ENCODE data around the gene PPFIA2. TPM values are rescaled to one million over a fixed set of nuclear protein-coding genes. Genes with fewer than 3 reads are reported as not detected.
"Not testable (repeated sequence)": the region's sequence is repeated elsewhere in the genome, so short reads cannot be mapped to it uniquely, and the experiment has no call there.

The PPFIA2 gene
- total RNA-seq, 1 experiment from 2014 or later, result 10.2 TPM

GRCh38 chr12:81718616-81719015 lies 40.5 kb downstream of the PPFIA2 start:
- H3K4me3 ChIP-seq, result no peak overlapping the region
- no peaks in the 10 kb centered on the region for H3K36me3 ChIP-seq
- DNase-seq, result no peak
- no peaks in the 10 kb centered on the region for H3K27me3 ChIP-seq
- no peaks in the 10 kb centered on the region for H3K4me1 ChIP-seq
- no peak overlapping the region for H3K27ac ChIP-seq
- no peaks in the 10 kb centered on the region for H3K9me3 ChIP-seq (replicated peaks)

DNA sequence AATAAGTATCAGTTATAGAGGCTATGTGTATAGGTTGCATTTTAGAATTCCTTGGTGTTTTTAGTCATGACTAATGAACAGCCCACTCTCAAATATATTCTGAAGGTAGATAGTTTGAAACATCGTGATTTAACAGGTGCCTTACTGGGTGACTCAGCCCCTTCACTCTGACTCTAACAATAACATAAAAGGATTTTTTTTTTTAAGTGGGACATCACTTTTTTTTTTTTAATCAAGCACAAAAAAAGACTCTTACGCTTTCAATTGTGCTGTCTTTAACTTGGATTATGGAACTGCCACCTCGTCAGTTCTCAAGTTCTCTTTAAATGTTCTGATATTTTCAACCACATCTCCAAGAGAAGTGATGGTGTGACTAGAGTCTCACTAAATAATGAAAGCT lies 46.6 kb downstream of the PPFIA2 start:
- Histone ChIP-seq H3K4me3 (no peak overlapping the region), H3K4me1 (no peaks in the 10 kb centered on the region), H3K27ac (no peak overlapping the region), H3K27me3 (no peaks in the 10 kb centered on the region), H3K36me3 (no peaks in the 10 kb centered on the region), H3K9me3 (replicated peaks) (no peaks in the 10 kb centered on the region)
- DNase-seq, result no peak

- no peak overlapping the region for H3K4me3 ChIP-seq
- no peaks in the 10 kb centered on the region for H3K4me1 ChIP-seq
- H3K27ac ChIP-seq, result no peak overlapping the region
- no peaks in the 10 kb centered on the region for H3K36me3 ChIP-seq
- no peaks in the 10 kb centered on the region for H3K27me3 ChIP-seq
- no peak for DNase-seq
- H3K9me3 ChIP-seq (replicated peaks), result no peaks in the 10 kb centered on the region
Observed at GRCh38 chr12:81705586-81705985, 53.6 kb downstream of the PPFIA2 start.

GRCh38 chr12:81699551-81699950 lies 59.6 kb downstream of the PPFIA2 start:
- H3K36me3 ChIP-seq, result no peaks in the 10 kb centered on the region
- DNase-seq, result no peak
- H3K27me3 ChIP-seq, result no peaks in the 10 kb centered on the region
- no peak overlapping the region for H3K27ac ChIP-seq
- no peaks in the 10 kb centered on the region for H3K4me1 ChIP-seq
- no peak overlapping the region for H3K4me3 ChIP-seq
- H3K9me3 ChIP-seq (replicated peaks), result no peaks in the 10 kb centered on the region

DNA sequence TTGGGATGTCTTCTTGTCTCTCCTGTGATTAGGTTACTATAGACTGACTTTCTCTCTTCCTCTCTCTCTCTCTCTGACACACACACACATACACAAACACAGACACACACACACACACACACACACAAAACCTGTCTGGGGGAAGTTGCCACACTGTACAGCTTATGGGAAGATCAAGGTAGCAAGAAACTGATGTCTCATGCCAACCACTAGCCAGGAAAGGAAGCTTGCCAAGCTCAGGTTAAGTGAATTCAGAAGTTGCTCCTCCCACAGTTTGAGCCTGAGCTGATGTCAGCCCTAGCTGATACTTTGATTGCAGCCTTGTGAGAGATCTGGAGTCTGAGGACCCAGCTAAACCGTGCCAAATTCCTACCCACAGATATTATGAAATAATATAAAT lies 67.1 kb downstream of the PPFIA2 start:
- no peaks in the 10 kb centered on the region for H3K9me3 ChIP-seq (replicated peaks)
- no peak for DNase-seq
- H3K4me1 ChIP-seq, result no peaks in the 10 kb centered on the region

GRCh38 chr12:81683881-81684280 lies 75.3 kb downstream of the PPFIA2 start:
- H3K27me3 ChIP-seq, result no peaks in the 10 kb centered on the region
- no peak overlapping the region for H3K27ac ChIP-seq
- no peaks in the 10 kb centered on the region for H3K4me1 ChIP-seq
- DNase-seq, result no peak
- no peaks in the 10 kb centered on the region for H3K9me3 ChIP-seq (replicated peaks)
- no peak overlapping the region for H3K4me3 ChIP-seq
- no peaks in the 10 kb centered on the region for H3K36me3 ChIP-seq

More for the DNA sequence above, 67.1 kb downstream of the PPFIA2 start:
- no peaks in the 10 kb centered on the region for H3K36me3 ChIP-seq
- H3K4me3 ChIP-seq, result no peak overlapping the region
- no peaks in the 10 kb centered on the region for H3K27me3 ChIP-seq
- H3K27ac ChIP-seq, result no peak overlapping the region

DNA sequence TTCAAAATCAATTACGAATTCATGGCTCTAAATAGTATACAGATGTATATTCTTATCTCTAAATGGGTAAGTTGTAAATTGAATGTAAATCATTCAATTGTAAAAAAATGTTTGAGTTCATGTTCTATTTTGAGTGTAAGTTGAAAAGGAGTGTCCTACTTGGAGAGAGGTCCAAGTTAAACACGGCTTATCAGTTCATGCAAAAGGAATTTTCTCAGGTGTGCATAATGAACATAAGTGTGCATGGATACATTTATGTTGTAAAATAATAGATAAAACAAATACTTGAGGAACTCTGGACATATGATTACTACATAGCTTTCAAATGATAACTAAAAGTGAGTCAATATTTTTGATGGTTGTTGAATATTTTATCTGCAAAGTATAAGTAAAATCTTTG lies 79.5 kb downstream of the PPFIA2 start:
- no peak for DNase-seq

DNA sequence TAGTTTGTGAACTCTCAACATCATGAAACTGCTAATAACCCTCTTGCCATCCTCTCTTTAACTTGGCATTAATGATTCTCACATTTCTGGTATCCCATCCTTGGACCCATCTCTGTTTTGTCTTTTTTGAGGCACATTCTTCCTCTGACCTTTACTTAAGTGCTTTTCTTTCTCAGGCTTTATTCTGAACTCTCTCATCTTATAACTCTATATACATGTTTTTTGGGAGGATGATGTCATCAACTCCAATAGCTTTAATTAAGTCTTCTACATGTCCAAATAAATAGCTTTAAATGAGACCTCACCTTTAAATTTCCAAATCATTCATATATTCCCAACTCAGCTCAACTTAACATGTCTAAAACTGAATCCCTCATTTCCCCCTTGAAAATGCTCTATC lies 88.4 kb downstream of the PPFIA2 start:
- Histone ChIP-seq H3K27ac (no peak overlapping the region), H3K9me3 (replicated peaks) (peaks cover 8% of the 10 kb centered on the region; the same call in 1 of the 2 replicates), H3K27me3 (no peaks in the 10 kb centered on the region), H3K36me3 (no peaks in the 10 kb centered on the region), H3K4me3 (no peak overlapping the region), H3K4me1 (peaks cover 5% of the 10 kb centered on the region; the same call in 1 of the 2 replicates)
- DNase-seq, result no peak

More for the DNA sequence above, 79.5 kb downstream of the PPFIA2 start:
- Histone ChIP-seq H3K9me3 (replicated peaks) (no peaks in the 10 kb centered on the region), H3K4me1 (no peaks in the 10 kb centered on the region), H3K36me3 (no peaks in the 10 kb centered on the region), H3K4me3 (no peak overlapping the region), H3K27ac (no peak overlapping the region), H3K27me3 (no peaks in the 10 kb centered on the region)

- no peaks in the 10 kb centered on the region for H3K27me3 ChIP-seq
- DNase-seq, result peak; percentile 42 to 57
Observed at GRCh38 chr12:81668475-81668874, 90.7 kb downstream of the PPFIA2 start.

GRCh38 chr12:81659310-81659709 lies 99.8 kb downstream of the PPFIA2 start:
- H3K4me3 ChIP-seq; H3K27me3 ChIP-seq; H3K9me3 ChIP-seq (replicated peaks); DNase-seq; H3K27ac ChIP-seq; H3K36me3 ChIP-seq; H3K4me1 ChIP-seq: not testable (repeated sequence)

More at GRCh38 chr12:81668475-81668874, 90.7 kb downstream of the PPFIA2 start:
- no peaks in the 10 kb centered on the region for H3K36me3 ChIP-seq
- peaks cover 8% of the 10 kb centered on the region; the same call in 1 of the 2 replicates for H3K9me3 ChIP-seq (replicated peaks)
- H3K4me3 ChIP-seq, result no peak overlapping the region
- H3K27ac ChIP-seq, result no peak overlapping the region
- H3K4me1 ChIP-seq, result peaks cover 5% of the 10 kb centered on the region; the same call in 1 of the 2 replicates

GRCh38 chr12:81644503-81644902 lies 114.6 kb downstream of the PPFIA2 start:
- H3K4me1 ChIP-seq, result no peaks in the 10 kb centered on the region
- no peaks in the 10 kb centered on the region for H3K9me3 ChIP-seq (replicated peaks)
- no peak overlapping the region for H3K27ac ChIP-seq
- no peaks in the 10 kb centered on the region; the same call in 1 of the 2 replicates for H3K36me3 ChIP-seq
- DNase-seq, result peak in 1 of 2 experiments; percentile 58
- H3K4me3 ChIP-seq, result no peak overlapping the region
- no peaks in the 10 kb centered on the region for H3K27me3 ChIP-seq

DNA sequence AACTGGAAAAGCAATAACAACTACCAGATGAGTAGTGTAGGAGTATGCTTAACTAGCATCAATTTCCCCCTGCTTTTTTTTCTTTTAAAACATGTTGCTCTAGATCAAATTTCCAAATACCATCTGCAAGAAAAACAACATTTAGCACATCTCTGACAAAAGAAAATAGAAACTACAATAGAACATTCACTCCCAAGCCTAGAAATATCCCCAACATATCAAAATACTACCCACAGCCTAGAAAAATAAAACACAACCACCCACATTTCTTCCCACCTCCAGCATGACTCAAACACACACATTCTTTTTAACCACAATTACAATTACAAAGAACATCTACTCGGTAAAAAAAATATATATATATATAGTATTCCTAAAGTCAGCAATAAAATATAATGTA lies 120.0 kb downstream of the PPFIA2 start:
- no peaks in the 10 kb centered on the region for H3K9me3 ChIP-seq (replicated peaks)
- DNase-seq, result no peak
- no peaks in the 10 kb centered on the region for H3K4me1 ChIP-seq
- H3K36me3 ChIP-seq, result no peaks in the 10 kb centered on the region
- no peaks in the 10 kb centered on the region for H3K27me3 ChIP-seq
- no peak overlapping the region for H3K4me3 ChIP-seq
- H3K27ac ChIP-seq, result no peak overlapping the region

DNA sequence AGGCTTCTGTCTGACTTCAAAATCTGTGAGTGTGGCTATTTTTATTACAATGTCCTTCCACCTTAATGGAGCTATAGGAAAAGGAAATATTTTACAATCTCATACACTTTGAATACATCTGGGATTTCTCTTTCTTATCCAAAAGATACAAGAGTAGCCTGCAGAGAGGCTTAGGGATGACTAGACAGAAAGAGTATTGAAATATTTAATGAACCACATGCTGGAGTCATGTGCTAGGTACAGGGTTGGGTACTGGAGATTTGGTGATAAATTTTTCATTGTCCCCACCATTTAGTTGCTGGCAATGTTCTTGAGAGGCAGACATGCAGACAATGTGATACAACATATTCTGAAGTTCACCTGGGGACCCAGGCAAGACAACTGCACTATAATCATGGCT lies 126.0 kb downstream of the PPFIA2 start:
- Histone ChIP-seq H3K4me3 (no peak overlapping the region), H3K27ac (no peak overlapping the region), H3K27me3 (no peaks in the 10 kb centered on the region), H3K36me3 (no peaks in the 10 kb centered on the region), H3K4me1 (no peaks in the 10 kb centered on the region), H3K9me3 (replicated peaks) (no peaks in the 10 kb centered on the region)
- no peak for DNase-seq

GRCh38 chr12:81627336-81628189 lies 131.6 kb downstream of the PPFIA2 start:
- H3K36me3 ChIP-seq, result no peaks in the 10 kb centered on the region
- no peaks in the 10 kb centered on the region for H3K27me3 ChIP-seq
- H3K4me1 ChIP-seq, result no peaks in the 10 kb centered on the region
- H3K27ac ChIP-seq, result no peak overlapping the region
- no peaks in the 10 kb centered on the region for H3K9me3 ChIP-seq (replicated peaks)
- H3K4me3 ChIP-seq, result no peak overlapping the region
- peak; percentile 29 to 74 for DNase-seq

GRCh38 chr12:81626406-81626805 lies 132.7 kb downstream of the PPFIA2 start:
- no peaks in the 10 kb centered on the region for H3K4me1 ChIP-seq
- H3K27ac ChIP-seq, result no peak overlapping the region
- H3K27me3 ChIP-seq, result no peaks in the 10 kb centered on the region
- H3K36me3 ChIP-seq, result no peaks in the 10 kb centered on the region
- no peak for DNase-seq
- H3K4me3 ChIP-seq, result no peak overlapping the region
- no peaks in the 10 kb centered on the region for H3K9me3 ChIP-seq (replicated peaks)

DNA sequence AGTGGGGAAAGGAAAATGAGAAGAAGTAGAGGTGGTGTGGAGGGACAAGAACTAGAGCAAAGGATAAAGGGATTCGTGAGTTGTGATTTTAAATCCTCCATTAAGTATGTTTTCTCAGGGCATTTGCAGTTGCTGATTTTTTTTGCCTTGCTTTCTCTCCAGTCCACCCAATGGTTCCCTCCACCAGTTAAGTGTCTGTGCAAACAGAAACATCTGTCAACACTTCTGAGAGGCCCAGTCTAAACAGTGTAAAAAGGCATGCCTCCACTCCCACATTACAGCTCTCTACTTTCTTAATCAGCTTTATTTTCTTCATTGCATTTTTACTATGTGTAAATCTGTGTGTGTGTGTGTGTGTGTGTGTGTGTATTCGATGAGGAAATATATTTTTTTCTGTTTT lies 141.2 kb downstream of the PPFIA2 start:
- no peaks in the 10 kb centered on the region for H3K27me3 ChIP-seq
- H3K4me3 ChIP-seq, result no peak overlapping the region
- H3K4me1 ChIP-seq, result peaks cover 33% of the 10 kb centered on the region
- DNase-seq, result peak; percentile 15 to 42
- no peaks in the 10 kb centered on the region for H3K9me3 ChIP-seq (replicated peaks)
- H3K27ac ChIP-seq, result no peak overlapping the region
- H3K36me3 ChIP-seq, result no peaks in the 10 kb centered on the region
